Right atrium auricular region (tissue), 2 donors: ENCODE results near the gene DGKD. TPM values are rescaled to one million over a fixed set of nuclear protein-coding genes. Genes with fewer than 3 reads are reported as not detected.

Experiments
- DNase-seq: peaks from one replicate; pipeline ENCODE4 v3.0.0-alpha.2; 2019; ENCODE audit warnings: low spot score
- H3K27ac ChIP-seq, 2 donors: fragments of 200-600 bp; sonication (generic); 1 replicate in 1 of 2; 2 replicates in 1 of 2; pipeline ENCODE4 v1.5.1; 2016 to 2019
- H3K27me3 ChIP-seq, 2 donors: fragments of 200-600 bp; sonication (generic); one replicate each; pipeline versions ENCODE4 v1.5.1 to v1.6.0; 2017 to 2019
- H3K36me3 ChIP-seq: fragments of 200-600 bp; sonication (generic); one replicate; pipeline ENCODE4 v1.5.1; 2016
- H3K4me1 ChIP-seq, 2 donors: fragments of 200-600 bp; sonication (generic); one replicate each; pipeline versions ENCODE4 v1.5.1 to v1.6.0; 2017 to 2019
- H3K4me3 ChIP-seq, 2 donors: fragments of 200-600 bp; sonication (generic); 1 replicate in 1 of 2; 2 replicates in 1 of 2; pipeline ENCODE4 v1.5.1; 2017 to 2019; ENCODE audit warnings: mild to moderate bottlenecking in 1 of 2, moderate library complexity in 1 of 2
- H3K9me3 ChIP-seq, 2 donors: fragments of 200-600 bp; sonication (generic); one replicate each; pipeline ENCODE4 v1.5.1; 2019
- CTCF ChIP-seq, 2 donors: fragments of 200-600 bp; sonication (generic); IDR thresholded peaks; one replicate each; pipeline ENCODE4 v1.5.1; 2019; ENCODE audit warnings: antibody characterized with exemption in 2 of 2
- total RNA-seq, 2 donors: library from RNA; depleted of rRNA; stranded (reverse); fragments of >200 nt; gene quantifications; one replicate each; pipeline ENCODE4 v1.1.0, GENCODE V29; 2016

The DGKD gene
- total RNA-seq, 2 donors from 2014 or later: 18.4 to 40.1 TPM

GRCh38 chr2:233341296-233341695, 13.0 kb upstream of the DGKD start:
- no peak for DNase-seq
- no peaks in the 10 kb centered on the region for H3K4me1 ChIP-seq
- H3K4me3 ChIP-seq: no peak overlapping the region
- H3K9me3 ChIP-seq: no peaks in the 10 kb centered on the region
- H3K27ac ChIP-seq: no peak overlapping the region
- no peak for TF ChIP-seq CTCF (IDR thresholded peaks at IDR 0.05)
- no peaks in the 10 kb centered on the region for H3K27me3 ChIP-seq
- no peaks in the 10 kb centered on the region for H3K36me3 ChIP-seq

GRCh38 chr2:233342301-233342700, 12.0 kb upstream of the DGKD start:
- H3K27ac ChIP-seq: no peak overlapping the region
- H3K9me3 ChIP-seq: no peaks in the 10 kb centered on the region
- no peak overlapping the region for H3K4me3 ChIP-seq
- no peaks in the 10 kb centered on the region for H3K27me3 ChIP-seq
- H3K36me3 ChIP-seq: no peaks in the 10 kb centered on the region
- H3K4me1 ChIP-seq: no peaks in the 10 kb centered on the region
- no peak for DNase-seq
- TF ChIP-seq CTCF (IDR thresholded peaks at IDR 0.05): no peak

GRCh38 chr2:233343171-233343705, 11.1 kb upstream of the DGKD start:
- Histone ChIP-seq H3K27ac (no peak overlapping the region), H3K4me3 (no peak overlapping the region), H3K27me3 (no peaks in the 10 kb centered on the region), H3K9me3 (no peaks in the 10 kb centered on the region), H3K36me3 (no peaks in the 10 kb centered on the region), H3K4me1 (no peaks in the 10 kb centered on the region)
- no peak for TF ChIP-seq CTCF (IDR thresholded peaks at IDR 0.05)
- DNase-seq: no peak

GRCh38 chr2:233346376-233346775, 7.9 kb upstream of the DGKD start:
- no peak overlapping the region for H3K27ac ChIP-seq
- H3K36me3 ChIP-seq: no peaks in the 10 kb centered on the region
- H3K9me3 ChIP-seq: no peaks in the 10 kb centered on the region
- H3K4me3 ChIP-seq: no peak overlapping the region
- DNase-seq: no peak
- TF ChIP-seq CTCF (IDR thresholded peaks at IDR 0.05): no peak
- no peaks in the 10 kb centered on the region for H3K27me3 ChIP-seq
- no peaks in the 10 kb centered on the region for H3K4me1 ChIP-seq

- Histone ChIP-seq H3K36me3 (no peaks in the 10 kb centered on the region), H3K27ac (no peak overlapping the region), H3K4me1 (no peaks in the 10 kb centered on the region), H3K4me3 (no peak overlapping the region), H3K27me3 (no peaks in the 10 kb centered on the region), H3K9me3 (no peaks in the 10 kb centered on the region)
- no peak for TF ChIP-seq CTCF (IDR thresholded peaks at IDR 0.05)
- no peak for DNase-seq
Measured at GRCh38 chr2:233346930-233347329, 7.4 kb upstream of the DGKD start.
